Measurements from ENCODE around the gene HBB. TPM values are rescaled to one million over a fixed set of nuclear protein-coding genes. Genes with fewer than 3 reads are reported as not detected.

The HBB gene
- total and polyA plus RNA-seq, 2 of the 4 experiments (the other 2 are of a cell fraction), result 0.24 TPM; not detected in 1

- Histone ChIP-seq H2AK9ac (replicated peaks; ENCODE audit: low read depth, low read length, poor library complexity) (no peak overlapping the region), H4K20me1 (ENCODE audit: insufficient read depth, low read length) (no peaks in the 10 kb centered on the region), H3K14ac (replicated peaks; ENCODE audit: low read depth, low read length) (no peak overlapping the region), H3K23ac (ENCODE audit: low read depth, low read length) (no peak overlapping the region), H3K9me1 (ENCODE audit: insufficient read depth, low read length) (peaks cover 6% of the 10 kb centered on the region; the same call in 1 of the 2 replicates), H2BK120ac (ENCODE audit: low read depth, low read length) (no peak overlapping the region), H3K36me3 (ENCODE audit: control insufficient read depth, insufficient read depth, low read length) (no peaks in the 10 kb centered on the region), H3K79me1 (ENCODE audit: low read depth in 1 of 2, low read length in 2 of 2) (no peaks in the 10 kb centered on the region), H2AFZ (replicated peaks; ENCODE audit: low read length, poor library complexity) (no peak overlapping the region), H2AK5ac (ENCODE audit: low read depth, low read length) (no peak overlapping the region), H3K4me3 (ENCODE audit: insufficient read depth, low read depth, low read length) (no peak overlapping the region), H3K9me3 (ENCODE audit: control insufficient read depth, insufficient read depth, low read length) (no peaks in the 10 kb centered on the region), H4K91ac (ENCODE audit: insufficient read depth, low read depth, low read length) (no peak overlapping the region), H3K27me3 (ENCODE audit: control insufficient read depth, insufficient read depth, low read length) (no peaks in the 10 kb centered on the region), H3K18ac (ENCODE audit: low read depth, low read length) (no peak overlapping the region), H2BK15ac (ENCODE audit: low read depth, low read length) (no peak overlapping the region), H3K4ac (ENCODE audit: low read depth, low read length) (no peak overlapping the region), H2BK20ac (ENCODE audit: low read depth, low read length) (no peak overlapping the region), H3K56ac (ENCODE audit: extremely low read depth, insufficient read depth, low read length) (no peak overlapping the region), H3K4me2 (ENCODE audit: low read depth, low read length) (no peak overlapping the region), H3K9ac (ENCODE audit: low read depth, low read length) (no peak overlapping the region), H3K27ac (ENCODE audit: insufficient read depth, low read length) (no peak overlapping the region), H2BK5ac (ENCODE audit: low read depth, low read length, poor library complexity, severe bottlenecking) (no peak overlapping the region), H3K4me1 (ENCODE audit: control insufficient read depth, insufficient read depth, low read length) (peaks cover 3% of the 10 kb centered on the region), H4K8ac (ENCODE audit: low read depth in 2 of 2, low read length in 2 of 2) (no peak overlapping the region), H4K5ac (ENCODE audit: low read depth, low read length) (no peak overlapping the region)
- CTCF ChIA-PET, result no interaction called here
- in situ Hi-C loops (cut with MboI; ENCODE audit: low sequenced_read_pairs) (no loop called here), dilution Hi-C loops (cut with HindIII; ENCODE audit: low sequenced_read_pairs, unreplicated experiment) (no loop called here), intact Hi-C loops (cut with micrococcal nuclease) (no loop called here)
- BruUV-seq (replicated peaks), result no TSS peak
- DNase-seq (no peak), ATAC-seq (ENCODE audit: low read depth) (no peak)
- POLR2A ChIA-PET (ENCODE audit: unreplicated experiment), result no interaction called here
- TF ChIP-seq MAZ (IDR thresholded peaks at IDR 0.05; ENCODE audit: borderline replicate concordance, low read depth, low read length), result no peak
- TF ChIP-seq CHD1 (IDR thresholded peaks at IDR 0.05; ENCODE audit: low read depth, low read length), result no peak
- no peak for TF ChIP-seq MAFK (IDR thresholded peaks at IDR 0.05; ENCODE audit: low read depth, low read length)
- no peak for TF ChIP-seq RCOR1 (IDR thresholded peaks at IDR 0.05; ENCODE audit: insufficient replicate concordance, low read length)
- TF ChIP-seq CTCF (conservative IDR thresholded peaks at IDR 0.05; ENCODE audit: low read depth, low read length), result no peak
- no peak for TF ChIP-seq NFE2L2 (IDR thresholded peaks at IDR 0.05; ENCODE audit: low read depth, low read length)
- TF ChIP-seq POLR2A (IDR thresholded peaks at IDR 0.05; ENCODE audit: low read depth, low read length), result no peak
- TF ChIP-seq USF2 (IDR thresholded peaks at IDR 0.05; ENCODE audit: low read depth, low read length), result no peak
- TF ChIP-seq ELK1 (IDR thresholded peaks at IDR 0.05; ENCODE audit: borderline replicate concordance, low read depth, low read length), result no peak
- TF ChIP-seq CEBPB (IDR thresholded peaks at IDR 0.05; ENCODE audit: low read depth, low read length), result no peak
- TF ChIP-seq BHLHE40 (IDR thresholded peaks at IDR 0.05; ENCODE audit: low read depth, low read length), result no peak
- TF ChIP-seq SMC3 (IDR thresholded peaks at IDR 0.05; ENCODE audit: low read depth, low read length), result no peak
- no peak for TF ChIP-seq FOS (IDR thresholded peaks at IDR 0.05; ENCODE audit: low read depth, low read length)
- no peak for TF ChIP-seq RFX5 (IDR thresholded peaks at IDR 0.05; ENCODE audit: low read depth, low read length)
- TF ChIP-seq MXI1 (IDR thresholded peaks at IDR 0.05; ENCODE audit: borderline replicate concordance, low read depth, low read length), result no peak
- WGBS, 2 experiments (ENCODE audit: extremely low coverage in 2 of 2, insufficient read length in 1 of 2), result no CpG with 5 or more reads among the region's 2 CpGs
Measured at GRCh38 chr11:5231111-5231510, 4.2 kb upstream of the HBB start.
